Erythroblast (primary cell): ENCODE data around the gene PHTF2.

ENCODE experiments used
- GATA1 ChIP-seq: IDR thresholded peaks from 2 replicates; pipeline ENCODE4 v1.6.1; 2011; ENCODE audit warnings: low read depth, mild to moderate bottlenecking, control low read depth, low read length, moderate library complexity
- POLR2A ChIP-seq: IDR thresholded peaks from 2 replicates; pipeline ENCODE4 v1.6.1; 2011; ENCODE audit warnings: mild to moderate bottlenecking, low read length

DNA sequence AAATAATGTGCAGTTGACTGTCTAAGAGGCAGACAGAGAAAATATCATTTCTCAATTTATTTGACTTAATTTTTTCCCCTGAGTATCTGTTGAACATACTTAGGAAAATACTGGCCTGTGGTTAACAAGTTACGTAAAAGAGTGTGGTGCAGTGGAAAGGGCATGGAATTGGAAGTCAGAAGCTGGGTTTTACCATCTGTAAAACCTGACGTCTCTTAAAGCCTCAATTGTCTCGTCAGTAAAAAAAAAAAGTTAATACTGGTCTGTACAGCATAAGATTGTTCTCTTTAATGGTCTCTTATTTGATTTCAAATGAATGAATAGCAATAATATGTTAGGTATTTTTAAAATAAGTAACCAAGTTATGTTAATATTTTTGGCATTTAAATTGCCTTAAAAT, 67.8 kb downstream of the PHTF2 start:
- no peak for TF ChIP-seq POLR2A
- TF ChIP-seq GATA1, result no peak
